ENCODE measurements around the gene PCED1A. TPM values are rescaled to one million over a fixed set of nuclear protein-coding genes. Genes with fewer than 3 reads are reported as not detected.
A peak's percentile ranks its signal among the peaks of the same experiment; 100 is the strongest.

Gene PCED1A
- total and polyA plus RNA-seq, 2 of the 13 experiments (the other 11 are each of a cell fraction or from before 2014, with no cell fraction given) = 40.1 to 84.2 TPM

DNA sequence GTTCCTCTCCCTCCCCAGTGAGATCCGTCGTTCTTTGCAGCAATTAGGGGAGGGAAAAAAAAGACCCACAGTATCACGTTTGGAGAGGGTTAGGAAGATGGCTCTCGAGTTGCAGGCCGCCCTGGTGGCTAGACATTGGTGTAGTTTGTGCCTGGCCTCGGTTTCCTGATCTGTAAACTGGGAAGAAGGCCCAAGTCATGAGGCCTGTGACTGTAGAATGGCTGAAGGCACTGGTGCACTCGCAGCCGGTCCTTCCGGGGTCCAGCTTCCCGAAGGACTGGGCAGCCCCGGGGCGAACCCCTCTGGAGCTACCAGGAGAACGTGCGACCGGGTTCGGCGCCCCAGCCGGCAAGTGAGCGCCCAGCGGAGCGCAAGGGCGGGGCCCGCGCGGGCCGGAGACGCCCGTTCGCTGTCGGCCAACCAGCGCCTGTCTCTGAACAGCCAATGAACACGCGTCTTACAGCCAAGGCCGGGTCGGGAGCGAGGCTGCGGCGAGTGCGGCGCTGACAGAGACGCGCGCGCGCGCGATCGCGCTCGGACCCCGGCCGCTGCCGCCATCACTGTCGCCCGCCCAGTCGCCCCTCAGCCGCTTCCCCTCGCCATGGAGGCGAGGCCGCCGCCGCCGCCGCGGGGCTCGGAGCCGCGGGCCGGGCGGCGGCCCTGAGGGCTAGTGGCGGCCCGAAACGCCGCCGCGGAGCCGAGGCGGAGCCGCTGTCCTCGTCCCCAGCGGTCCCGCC, 32.7 kb upstream of the PCED1A start, which contains the start of gene PTPRA (continued):
- TF ChIP-seq, protein P1, sequence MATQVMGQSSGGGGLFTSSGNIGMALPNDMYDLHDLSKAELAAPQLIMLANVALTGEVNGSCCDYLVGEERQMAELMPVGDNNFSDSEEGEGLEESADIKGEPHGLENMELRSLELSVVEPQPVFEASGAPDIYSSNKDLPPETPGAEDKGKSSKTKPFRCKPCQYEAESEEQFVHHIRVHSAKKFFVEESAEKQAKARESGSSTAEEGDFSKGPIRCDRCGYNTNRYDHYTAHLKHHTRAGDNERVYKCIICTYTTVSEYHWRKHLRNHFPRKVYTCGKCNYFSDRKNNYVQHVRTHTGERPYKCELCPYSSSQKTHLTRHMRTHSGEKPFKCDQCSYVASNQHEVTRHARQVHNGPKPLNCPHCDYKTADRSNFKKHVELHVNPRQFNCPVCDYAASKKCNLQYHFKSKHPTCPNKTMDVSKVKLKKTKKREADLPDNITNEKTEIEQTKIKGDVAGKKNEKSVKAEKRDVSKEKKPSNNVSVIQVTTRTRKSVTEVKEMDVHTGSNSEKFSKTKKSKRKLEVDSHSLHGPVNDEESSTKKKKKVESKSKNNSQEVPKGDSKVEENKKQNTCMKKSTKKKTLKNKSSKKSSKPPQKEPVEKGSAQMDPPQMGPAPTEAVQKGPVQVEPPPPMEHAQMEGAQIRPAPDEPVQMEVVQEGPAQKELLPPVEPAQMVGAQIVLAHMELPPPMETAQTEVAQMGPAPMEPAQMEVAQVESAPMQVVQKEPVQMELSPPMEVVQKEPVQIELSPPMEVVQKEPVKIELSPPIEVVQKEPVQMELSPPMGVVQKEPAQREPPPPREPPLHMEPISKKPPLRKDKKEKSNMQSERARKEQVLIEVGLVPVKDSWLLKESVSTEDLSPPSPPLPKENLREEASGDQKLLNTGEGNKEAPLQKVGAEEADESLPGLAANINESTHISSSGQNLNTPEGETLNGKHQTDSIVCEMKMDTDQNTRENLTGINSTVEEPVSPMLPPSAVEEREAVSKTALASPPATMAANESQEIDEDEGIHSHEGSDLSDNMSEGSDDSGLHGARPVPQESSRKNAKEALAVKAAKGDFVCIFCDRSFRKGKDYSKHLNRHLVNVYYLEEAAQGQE (IDR thresholded peaks at IDR 0.05; ENCODE audit: borderline replicate concordance in 1 of 2, low read depth in 1 of 2, low read length in 2 of 2) = peak in 1 of 2 experiments; percentile 71; a peak in 1 of 4 replicates
- TF ChIP-seq ATF1 (CRISPR knock-in tag; IDR thresholded peaks at IDR 0.05) (no peak), ZNF205 (CRISPR knock-in tag; IDR thresholded peaks at IDR 0.05) (peak; percentile 79), JDP2 (CRISPR knock-in tag; IDR thresholded peaks at IDR 0.05; ENCODE audit: borderline replicate concordance) (0 out of 2 replicates have a peak, but pooled peaks have one; percentile 1), HOMEZ (CRISPR knock-in tag; IDR thresholded peaks at IDR 0.05; ENCODE audit: low read depth) (no peak; the same call in 1 of the 2 replicates), ZBTB25 (CRISPR knock-in tag; IDR thresholded peaks at IDR 0.05) (no peak; the same call in 1 of the 2 replicates), RBM39 (IDR thresholded peaks at IDR 0.05; ENCODE audit: low read depth, low read length, poor library complexity, severe bottlenecking) (no peak), CBX5 (CRISPR knock-in tag; IDR thresholded peaks at IDR 0.05; ENCODE audit: borderline replicate concordance) (peak; percentile 30; the same call in 1 of the 2 replicates), RELA (CRISPR knock-in tag; IDR thresholded peaks at IDR 0.05) (peak; percentile 89; the same call in 1 of the 2 replicates), ZNF607 (CRISPR knock-in tag; IDR thresholded peaks at IDR 0.05; ENCODE audit: borderline replicate concordance) (no peak), SMYD3 (CRISPR knock-in tag; IDR thresholded peaks at IDR 0.05) (no peak; the same call in 1 of the 2 replicates), ZSCAN31 (CRISPR knock-in tag; IDR thresholded peaks at IDR 0.05; ENCODE audit: low read depth) (no peak), GATAD1 (CRISPR knock-in tag; IDR thresholded peaks at IDR 0.05) (peak; percentile 58; the same call in 1 of the 2 replicates), ZMYM2 (CRISPR knock-in tag; IDR thresholded peaks at IDR 0.05) (peak; percentile 90; the same call in 1 of the 2 replicates), IKZF1 (IDR thresholded peaks at IDR 0.05) (no peak)
- TF ChIP-seq, protein P2, sequence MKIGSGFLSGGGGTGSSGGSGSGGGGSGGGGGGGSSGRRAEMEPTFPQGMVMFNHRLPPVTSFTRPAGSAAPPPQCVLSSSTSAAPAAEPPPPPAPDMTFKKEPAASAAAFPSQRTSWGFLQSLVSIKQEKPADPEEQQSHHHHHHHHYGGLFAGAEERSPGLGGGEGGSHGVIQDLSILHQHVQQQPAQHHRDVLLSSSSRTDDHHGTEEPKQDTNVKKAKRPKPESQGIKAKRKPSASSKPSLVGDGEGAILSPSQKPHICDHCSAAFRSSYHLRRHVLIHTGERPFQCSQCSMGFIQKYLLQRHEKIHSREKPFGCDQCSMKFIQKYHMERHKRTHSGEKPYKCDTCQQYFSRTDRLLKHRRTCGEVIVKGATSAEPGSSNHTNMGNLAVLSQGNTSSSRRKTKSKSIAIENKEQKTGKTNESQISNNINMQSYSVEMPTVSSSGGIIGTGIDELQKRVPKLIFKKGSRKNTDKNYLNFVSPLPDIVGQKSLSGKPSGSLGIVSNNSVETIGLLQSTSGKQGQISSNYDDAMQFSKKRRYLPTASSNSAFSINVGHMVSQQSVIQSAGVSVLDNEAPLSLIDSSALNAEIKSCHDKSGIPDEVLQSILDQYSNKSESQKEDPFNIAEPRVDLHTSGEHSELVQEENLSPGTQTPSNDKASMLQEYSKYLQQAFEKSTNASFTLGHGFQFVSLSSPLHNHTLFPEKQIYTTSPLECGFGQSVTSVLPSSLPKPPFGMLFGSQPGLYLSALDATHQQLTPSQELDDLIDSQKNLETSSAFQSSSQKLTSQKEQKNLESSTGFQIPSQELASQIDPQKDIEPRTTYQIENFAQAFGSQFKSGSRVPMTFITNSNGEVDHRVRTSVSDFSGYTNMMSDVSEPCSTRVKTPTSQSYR (CRISPR knock-in tag; IDR thresholded peaks at IDR 0.05; ENCODE audit: borderline replicate concordance) = peak; percentile 7; the same call in 1 of the 2 replicates
- TF ChIP-seq, protein P3, sequence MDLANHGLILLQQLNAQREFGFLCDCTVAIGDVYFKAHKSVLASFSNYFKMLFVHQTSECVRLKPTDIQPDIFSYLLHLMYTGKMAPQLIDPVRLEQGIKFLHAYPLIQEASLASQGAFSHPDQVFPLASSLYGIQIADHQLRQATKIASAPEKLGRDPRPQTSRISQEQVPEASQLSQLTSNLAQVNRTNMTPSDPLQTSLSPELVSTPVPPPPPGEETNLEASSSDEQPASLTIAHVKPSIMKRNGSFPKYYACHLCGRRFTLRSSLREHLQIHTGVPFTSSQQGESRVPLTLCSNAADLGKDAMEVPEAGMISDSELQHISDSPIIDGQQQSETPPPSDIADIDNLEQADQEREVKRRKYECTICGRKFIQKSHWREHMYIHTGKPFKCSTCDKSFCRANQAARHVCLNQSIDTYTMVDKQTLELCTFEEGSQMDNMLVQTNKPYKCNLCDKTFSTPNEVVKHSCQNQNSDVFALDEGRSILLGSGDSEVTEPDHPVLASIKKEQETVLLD (CRISPR knock-in tag; IDR thresholded peaks at IDR 0.05; ENCODE audit: low read depth) = peak; percentile 44; the same call in 1 of the 2 replicates

Data from HepG2 (cell line).